ENCODE data around the gene CACNG6.
"Not testable (repeated sequence)": the region's sequence is repeated elsewhere in the genome, so short reads cannot be mapped to it uniquely, and the experiment has no call there.

CACNG6 gene

GRCh38 chr19:53991224-53992113 lies at the start of gene CACNG6:
Gene CACNG6 (plus strand): TSS chr19:53991637. CDS start chr19:53992878, 1,241 bp downstream.
- DNase-seq: no peak

- peak; percentile 57 for DNase-seq
Observed at GRCh38 chr19:53942001-53942786, 49.2 kb upstream of the CACNG6 start.

GRCh38 chr19:53944416-53944815 lies 47.0 kb upstream of the CACNG6 start:
- DNase-seq: no peak

- DNase-seq: no peak
Observed at GRCh38 chr19:53944933-53945332, 46.5 kb upstream of the CACNG6 start.

- peak; percentile 84 for DNase-seq
Observed at GRCh38 chr19:53945441-53945840, 46.0 kb upstream of the CACNG6 start.

GRCh38 chr19:53945998-53946397 lies 45.4 kb upstream of the CACNG6 start:
- no peak for DNase-seq

- DNase-seq: no peak
Observed at GRCh38 chr19:53947624-53948023, 43.8 kb upstream of the CACNG6 start.

GRCh38 chr19:53948611-53949010 lies 42.8 kb upstream of the CACNG6 start:
- not testable (repeated sequence) for DNase-seq

- DNase-seq: no peak
Observed at GRCh38 chr19:53951436-53951835, 40.0 kb upstream of the CACNG6 start.

GRCh38 chr19:53951947-53952346 lies 39.5 kb upstream of the CACNG6 start:
- no peak for DNase-seq

GRCh38 chr19:53953383-53953782 lies 38.1 kb upstream of the CACNG6 start:
- DNase-seq: no peak

- no peak for DNase-seq
Observed at GRCh38 chr19:53957448-53958167, 33.8 kb upstream of the CACNG6 start.

- DNase-seq: peak; percentile 78
Observed at GRCh38 chr19:53958168-53958571, 33.3 kb upstream of the CACNG6 start.

GRCh38 chr19:53958823-53959757 lies 32.3 kb upstream of the CACNG6 start:
- no peak for DNase-seq

- DNase-seq: no peak
Observed at GRCh38 chr19:53960187-53960586, 31.2 kb upstream of the CACNG6 start.

- DNase-seq: no peak
Observed at GRCh38 chr19:53960886-53961285, 30.6 kb upstream of the CACNG6 start.

- DNase-seq: no peak
Observed at GRCh38 chr19:53961523-53962356, 29.7 kb upstream of the CACNG6 start.

GRCh38 chr19:53962887-53963431 lies 28.5 kb upstream of the CACNG6 start, which contains the start of gene CACNG8:
Gene CACNG8 (plus strand): TSS chr19:53962937.
- DNase-seq: no peak

GRCh38 chr19:53965091-53965490 lies 26.3 kb upstream of the CACNG6 start:
- DNase-seq: no peak

- no peak for DNase-seq
Observed at GRCh38 chr19:53966931-53967330, 24.5 kb upstream of the CACNG6 start.

GRCh38 chr19:53969366-53969765 lies 22.1 kb upstream of the CACNG6 start:
- no peak for DNase-seq

Data from NCI-H2227 treated with DMSO at 0.1 percent for 48 hours (cell line).